ENCODE results near the gene ITPKA. TPM values are rescaled to one million over a fixed set of nuclear protein-coding genes. Genes with fewer than 3 reads are reported as not detected.

Gene ITPKA
- total RNA-seq, 3 donors from 2014 or later = 0.15 TPM; not detected in 2

GRCh38 chr15:41490355-41490754 lies 3.3 kb upstream of the ITPKA start:
- Histone ChIP-seq H3K36me3 (no peaks in the 10 kb centered on the region), H3K27me3 (peaks cover 7 to 23% of the 10 kb centered on the region in 2 donors), H3K4me3 (no peak overlapping the region), H3K9me3 (no peaks in the 10 kb centered on the region), H3K4me1 (peaks cover 9 to 14% of the 10 kb centered on the region in 2 donors), H3K27ac (no peak overlapping the region)
- intact Hi-C loops (cut with DNase I; ENCODE audit: low total_unique reads) = no loop called here
- DNase-seq (ENCODE audit: low spot score in 2 of 2) = no peak
- no peak for TF ChIP-seq CTCF (IDR thresholded peaks at IDR 0.05)
- no peak for TF ChIP-seq POLR2A (IDR thresholded peaks at IDR 0.05)
- no peak for TF ChIP-seq POLR2AphosphoS5 (IDR thresholded peaks at IDR 0.05)

GRCh38 chr15:41491889-41492288 lies 1.8 kb upstream of the ITPKA start:
- H3K27me3 ChIP-seq = peaks cover 7 to 25% of the 10 kb centered on the region in 2 donors
- TF ChIP-seq POLR2A (IDR thresholded peaks at IDR 0.05) = no peak
- no peak for TF ChIP-seq POLR2AphosphoS5 (IDR thresholded peaks at IDR 0.05)
- TF ChIP-seq CTCF (IDR thresholded peaks at IDR 0.05) = no peak
- DNase-seq (ENCODE audit: low spot score in 2 of 2) = no peak
- H3K4me3 ChIP-seq = no peak overlapping the region
- H3K4me1 ChIP-seq = peaks cover 9 to 14% of the 10 kb centered on the region in 2 donors
- H3K27ac ChIP-seq = no peak overlapping the region
- intact Hi-C loops (cut with DNase I; ENCODE audit: low total_unique reads) = no loop called here
- no peaks in the 10 kb centered on the region for H3K9me3 ChIP-seq
- no peaks in the 10 kb centered on the region for H3K36me3 ChIP-seq

- H3K27me3 ChIP-seq = peaks cover 7 to 25% of the 10 kb centered on the region in 2 donors
- intact Hi-C loops (cut with DNase I; ENCODE audit: low total_unique reads) = no loop called here
- H3K4me3 ChIP-seq = peak overlapping the region; percentile 55 to 84 (median 67)
- H3K27ac ChIP-seq = peak overlapping the region in 1 of 2 donors; percentile 49
- no peaks in the 10 kb centered on the region for H3K36me3 ChIP-seq
- H3K4me1 ChIP-seq = peaks cover 9 to 14% of the 10 kb centered on the region in 2 donors
- no peak for DNase-seq (ENCODE audit: low spot score in 2 of 2)
- H3K9me3 ChIP-seq = no peaks in the 10 kb centered on the region
- TF ChIP-seq CTCF (IDR thresholded peaks at IDR 0.05) = no peak
- TF ChIP-seq POLR2AphosphoS5 (IDR thresholded peaks at IDR 0.05) = no peak
- TF ChIP-seq POLR2A (IDR thresholded peaks at IDR 0.05) = no peak
Observed at GRCh38 chr15:41492597-41493204, 973 bp upstream of the ITPKA start.

- H3K27ac ChIP-seq = no peak overlapping the region
- TF ChIP-seq POLR2A (IDR thresholded peaks at IDR 0.05) (no peak), CTCF (IDR thresholded peaks at IDR 0.05) (no peak), POLR2AphosphoS5 (IDR thresholded peaks at IDR 0.05) (no peak)
- DNase-seq (ENCODE audit: low spot score in 2 of 2) = no peak
- H3K36me3 ChIP-seq = no peaks in the 10 kb centered on the region
- H3K4me3 ChIP-seq = peak overlapping the region; percentile 55 to 84 (median 67)
- H3K27me3 ChIP-seq = peaks cover 7 to 25% of the 10 kb centered on the region in 2 donors
- peaks cover 9 to 14% of the 10 kb centered on the region in 2 donors for H3K4me1 ChIP-seq
- intact Hi-C loops (cut with DNase I; ENCODE audit: low total_unique reads) = no loop called here
- H3K9me3 ChIP-seq = no peaks in the 10 kb centered on the region
Observed at GRCh38 chr15:41493902-41494189, 172 bp downstream of the ITPKA start.

- Histone ChIP-seq H3K9me3 (no peaks in the 10 kb centered on the region), H3K27ac (no peak overlapping the region), H3K36me3 (no peaks in the 10 kb centered on the region), H3K27me3 (peaks cover 7 to 25% of the 10 kb centered on the region in 2 donors), H3K4me1 (peaks cover 9 to 14% of the 10 kb centered on the region in 2 donors), H3K4me3 (peak overlapping the region; percentile 55 to 84 (median 67))
- no peak for DNase-seq (ENCODE audit: low spot score in 2 of 2)
- TF ChIP-seq CTCF (IDR thresholded peaks at IDR 0.05) = no peak
- TF ChIP-seq POLR2AphosphoS5 (IDR thresholded peaks at IDR 0.05) = no peak
- TF ChIP-seq POLR2A (IDR thresholded peaks at IDR 0.05) = no peak
- intact Hi-C loops (cut with DNase I; ENCODE audit: low total_unique reads) = no loop called here
Observed at GRCh38 chr15:41494190-41494921, 682 bp downstream of the ITPKA start.

Data from breast epithelium (tissue), 4 donors.